ENCODE measurements around the gene MICAL2.

Gene MICAL2

GRCh38 chr11:12235947-12236743 is 125.8 kb downstream of the MICAL2 start:
- peak; percentile 63 for ATAC-seq
- TF ChIP-seq, protein P1, sequence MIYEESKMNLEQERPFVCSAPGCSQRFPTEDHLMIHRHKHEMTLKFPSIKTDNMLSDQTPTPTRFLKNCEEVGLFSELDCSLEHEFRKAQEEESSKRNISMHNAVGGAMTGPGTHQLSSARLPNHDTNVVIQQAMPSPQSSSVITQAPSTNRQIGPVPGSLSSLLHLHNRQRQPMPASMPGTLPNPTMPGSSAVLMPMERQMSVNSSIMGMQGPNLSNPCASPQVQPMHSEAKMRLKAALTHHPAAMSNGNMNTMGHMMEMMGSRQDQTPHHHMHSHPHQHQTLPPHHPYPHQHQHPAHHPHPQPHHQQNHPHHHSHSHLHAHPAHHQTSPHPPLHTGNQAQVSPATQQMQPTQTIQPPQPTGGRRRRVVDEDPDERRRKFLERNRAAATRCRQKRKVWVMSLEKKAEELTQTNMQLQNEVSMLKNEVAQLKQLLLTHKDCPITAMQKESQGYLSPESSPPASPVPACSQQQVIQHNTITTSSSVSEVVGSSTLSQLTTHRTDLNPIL (CRISPR knock-in tag; IDR thresholded peaks at IDR 0.05; ENCODE audit: low read depth): no peak
- no peak for TF ChIP-seq GLIS3 (CRISPR knock-in tag; IDR thresholded peaks at IDR 0.05)
- no peak for TF ChIP-seq TOX (CRISPR knock-in tag; IDR thresholded peaks at IDR 0.05; ENCODE audit: borderline replicate concordance)
- no peak for TF ChIP-seq TCF4 (CRISPR knock-in tag; IDR thresholded peaks at IDR 0.05; ENCODE audit: borderline replicate concordance)

- ATAC-seq: no peak
- no peak for TF ChIP-seq CSDC2 (CRISPR knock-in tag; IDR thresholded peaks at IDR 0.05)
- TF ChIP-seq ZNF8 (CRISPR knock-in tag; IDR thresholded peaks at IDR 0.05): no peak
- no peak for TF ChIP-seq SNAI2 (CRISPR knock-in tag; IDR thresholded peaks at IDR 0.05)
- TF ChIP-seq TCF4 (CRISPR knock-in tag; IDR thresholded peaks at IDR 0.05; ENCODE audit: borderline replicate concordance): no peak
- TF ChIP-seq TSHZ2 (CRISPR knock-in tag; IDR thresholded peaks at IDR 0.05): no peak
- TF ChIP-seq, protein P2, sequence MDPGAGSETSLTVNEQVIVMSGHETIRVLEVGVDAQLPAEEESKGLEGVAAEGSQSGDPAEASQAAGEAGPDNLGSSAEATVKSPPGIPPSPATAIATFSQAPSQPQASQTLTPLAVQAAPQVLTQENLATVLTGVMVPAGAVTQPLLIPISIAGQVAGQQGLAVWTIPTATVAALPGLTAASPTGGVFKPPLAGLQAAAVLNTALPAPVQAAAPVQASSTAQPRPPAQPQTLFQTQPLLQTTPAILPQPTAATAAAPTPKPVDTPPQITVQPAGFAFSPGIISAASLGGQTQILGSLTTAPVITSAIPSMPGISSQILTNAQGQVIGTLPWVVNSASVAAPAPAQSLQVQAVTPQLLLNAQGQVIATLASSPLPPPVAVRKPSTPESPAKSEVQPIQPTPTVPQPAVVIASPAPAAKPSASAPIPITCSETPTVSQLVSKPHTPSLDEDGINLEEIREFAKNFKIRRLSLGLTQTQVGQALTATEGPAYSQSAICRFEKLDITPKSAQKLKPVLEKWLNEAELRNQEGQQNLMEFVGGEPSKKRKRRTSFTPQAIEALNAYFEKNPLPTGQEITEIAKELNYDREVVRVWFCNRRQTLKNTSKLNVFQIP (CRISPR knock-in tag; IDR thresholded peaks at IDR 0.05; ENCODE audit: borderline replicate concordance, low read depth): no peak
- TF ChIP-seq ZFP30 (CRISPR knock-in tag; IDR thresholded peaks at IDR 0.05): no peak
Observed at GRCh38 chr11:12236744-12237101, 126.3 kb downstream of the MICAL2 start.

GRCh38 chr11:12237381-12237784 is 127.0 kb downstream of the MICAL2 start:
- TF ChIP-seq ISL1 (CRISPR knock-in tag; IDR thresholded peaks at IDR 0.05): no peak
- TF ChIP-seq ESRRG (CRISPR knock-in tag; IDR thresholded peaks at IDR 0.05): no peak
- TF ChIP-seq CSDC2 (CRISPR knock-in tag; IDR thresholded peaks at IDR 0.05): no peak
- TF ChIP-seq GLIS3 (CRISPR knock-in tag; IDR thresholded peaks at IDR 0.05): no peak
- TF ChIP-seq, protein P1 (CRISPR knock-in tag; IDR thresholded peaks at IDR 0.05; ENCODE audit: low read depth): no peak
- TF ChIP-seq CSRNP3 (CRISPR knock-in tag; IDR thresholded peaks at IDR 0.05): no peak
- TF ChIP-seq BACH2 (CRISPR knock-in tag; IDR thresholded peaks at IDR 0.05; ENCODE audit: borderline replicate concordance): no peak
- no peak for TF ChIP-seq ZFP30 (CRISPR knock-in tag; IDR thresholded peaks at IDR 0.05)
- TF ChIP-seq, protein P2 (CRISPR knock-in tag; IDR thresholded peaks at IDR 0.05; ENCODE audit: borderline replicate concordance, low read depth): no peak
- TF ChIP-seq TOX (CRISPR knock-in tag; IDR thresholded peaks at IDR 0.05; ENCODE audit: borderline replicate concordance): no peak
- TF ChIP-seq ZC3H10 (CRISPR knock-in tag; IDR thresholded peaks at IDR 0.05): no peak
- no peak for TF ChIP-seq ZNF70 (CRISPR knock-in tag; IDR thresholded peaks at IDR 0.05)
- no peak for TF ChIP-seq RARB (CRISPR knock-in tag; IDR thresholded peaks at IDR 0.05)
- no peak for TF ChIP-seq OSR1 (CRISPR knock-in tag; IDR thresholded peaks at IDR 0.05)
- TF ChIP-seq ZFP3 (CRISPR knock-in tag; IDR thresholded peaks at IDR 0.05): no peak
- TF ChIP-seq TCF4 (CRISPR knock-in tag; IDR thresholded peaks at IDR 0.05; ENCODE audit: borderline replicate concordance): no peak
- TF ChIP-seq PPARA (CRISPR knock-in tag; IDR thresholded peaks at IDR 0.05; ENCODE audit: borderline replicate concordance): no peak
- ATAC-seq: no peak
